GM18951 (cell line): Measurements from ENCODE around the gene USP32.
"Not testable (repeated sequence)": the region's sequence is repeated elsewhere in the genome, so short reads cannot be mapped to it uniquely, and the experiment has no call there.

Experiments used
- POLR2A ChIP-seq: IDR thresholded peaks from 4 replicates; pipeline ENCODE4 v1.6.1; 2011; ENCODE audit warnings: mild to moderate bottlenecking; ENCODE audit not compliant: insufficient read length, insufficient read depth; ENCODE audit errors: extremely low read depth
- in situ Hi-C: fragments of 300-500 bp; cut with MboI; formaldehyde crosslinking; loops from one replicate; pipeline ENCODE4 v1.12.0; 2022; ENCODE audit warnings: low sequenced_read_pairs, mixed read lengths, inconsistent platforms; ENCODE audit not compliant: unreplicated experiment

The USP32 gene

DNA sequence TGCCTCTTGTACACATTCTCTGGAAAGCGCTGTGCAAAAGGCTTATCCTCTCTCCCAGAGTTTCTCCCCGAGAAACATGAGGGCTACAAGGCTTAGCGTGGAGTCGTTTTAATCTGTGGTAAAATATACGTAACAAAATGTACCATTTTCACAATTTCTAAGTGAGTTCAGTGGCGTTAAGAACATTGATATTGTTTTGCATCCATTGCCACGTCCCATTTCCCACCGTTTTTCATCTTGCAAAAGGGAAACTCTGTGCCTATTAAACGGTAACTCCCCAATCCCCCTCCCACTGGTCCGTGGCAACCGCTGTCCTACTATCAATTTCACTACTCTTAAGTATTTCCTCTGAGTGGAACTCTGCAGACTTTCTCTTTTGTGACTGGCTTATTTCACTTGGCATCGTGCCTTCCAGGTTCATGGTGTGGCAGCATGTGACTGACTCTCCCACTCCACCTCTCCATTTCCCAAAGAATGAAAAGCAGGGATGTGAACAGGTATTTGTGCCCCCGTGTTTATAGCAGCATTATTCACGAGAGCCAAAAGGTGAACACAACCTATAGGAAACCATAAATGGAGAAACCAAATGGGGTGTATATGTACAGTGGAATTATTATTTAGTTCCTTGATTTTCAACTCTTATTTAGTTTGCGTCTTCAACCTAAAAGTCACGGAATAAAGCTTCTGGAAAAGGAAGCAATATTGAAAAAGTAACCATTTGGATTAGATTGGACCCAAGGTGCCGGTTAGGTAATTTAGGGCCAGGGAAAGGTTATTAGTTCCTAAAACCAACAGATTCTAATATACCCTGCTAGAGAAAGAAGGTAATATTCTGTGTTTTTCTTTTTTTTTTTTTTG is 1.1 kb upstream of the USP32 start:
- TF ChIP-seq POLR2A, result no peak
- in situ Hi-C loops, result no loop called here

GRCh38 chr17:60391471-60392041 is 377 bp downstream of the USP32 start:
- TF ChIP-seq POLR2A, result no peak
- in situ Hi-C loops, result no loop called here

DNA sequence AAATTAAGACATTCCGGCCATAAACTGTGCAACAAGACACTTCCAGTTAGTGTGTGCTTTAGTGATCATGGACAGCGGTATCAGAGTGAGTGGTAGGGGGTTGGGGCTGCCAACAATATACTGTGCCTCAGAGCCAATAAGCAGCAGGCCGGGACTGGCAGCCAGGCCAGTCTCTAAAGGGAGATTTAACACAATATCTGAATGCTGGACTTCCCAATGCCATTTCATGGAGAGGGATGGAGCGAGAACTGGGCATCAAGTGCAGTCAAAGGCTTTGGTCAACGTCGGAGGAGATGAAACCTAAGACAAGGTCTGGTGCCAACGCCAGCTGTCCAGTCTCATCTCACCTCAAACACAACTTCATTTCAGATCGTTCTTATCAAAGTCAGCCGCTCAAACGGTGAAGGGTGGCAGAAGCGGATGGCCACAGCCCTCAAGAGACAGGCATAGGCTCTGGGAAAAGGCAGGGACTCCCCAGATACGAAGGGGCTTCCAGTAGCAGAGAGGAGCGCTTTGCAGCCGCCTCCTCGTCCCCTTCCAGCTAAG is 935 bp downstream of the USP32 start:
- in situ Hi-C loops, result no loop called here
- TF ChIP-seq POLR2A, result no peak

DNA sequence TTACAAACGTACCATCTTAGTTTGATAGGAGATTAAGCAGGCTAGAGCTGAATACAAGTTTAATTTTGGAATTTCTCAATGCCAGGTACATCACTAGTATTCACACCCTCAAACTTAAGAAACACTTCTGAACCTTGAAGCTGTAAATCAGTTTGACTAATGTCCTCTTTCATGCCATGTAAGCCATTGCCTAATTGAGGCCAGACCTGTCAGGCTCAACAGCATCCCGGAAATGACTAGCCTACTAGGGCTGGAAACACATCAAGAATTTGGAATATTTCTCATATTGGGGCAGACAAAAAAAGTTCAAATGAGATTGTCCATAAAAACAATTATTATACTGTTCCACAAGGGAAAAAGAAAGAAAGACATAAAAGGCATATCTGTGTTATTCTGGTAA is 1.7 kb downstream of the USP32 start:
- TF ChIP-seq POLR2A, result no peak
- in situ Hi-C loops, result no loop called here

- TF ChIP-seq POLR2A, result no peak
- in situ Hi-C loops, result no loop called here
Observed at GRCh38 chr17:60388742-60389141, 3.2 kb downstream of the USP32 start.

DNA sequence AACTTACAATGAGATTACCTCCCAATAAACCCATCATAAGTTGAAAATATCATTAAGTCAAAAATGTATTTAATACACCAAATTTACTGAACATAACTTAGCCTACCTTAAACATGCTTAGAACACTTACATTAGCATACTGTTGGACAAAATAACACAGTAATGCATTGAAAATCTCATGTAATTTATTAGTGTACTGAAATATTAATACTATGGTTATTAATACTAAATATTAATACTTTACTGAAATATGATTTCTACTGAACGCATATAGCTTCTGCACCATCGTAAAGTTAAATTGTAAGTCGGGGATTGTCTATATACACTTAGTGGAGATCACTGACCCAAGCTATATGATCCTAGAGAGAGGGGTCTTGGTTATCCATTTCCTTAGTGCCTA is 4.3 kb downstream of the USP32 start:
- TF ChIP-seq POLR2A, result no peak
- in situ Hi-C loops, result no loop called here

DNA sequence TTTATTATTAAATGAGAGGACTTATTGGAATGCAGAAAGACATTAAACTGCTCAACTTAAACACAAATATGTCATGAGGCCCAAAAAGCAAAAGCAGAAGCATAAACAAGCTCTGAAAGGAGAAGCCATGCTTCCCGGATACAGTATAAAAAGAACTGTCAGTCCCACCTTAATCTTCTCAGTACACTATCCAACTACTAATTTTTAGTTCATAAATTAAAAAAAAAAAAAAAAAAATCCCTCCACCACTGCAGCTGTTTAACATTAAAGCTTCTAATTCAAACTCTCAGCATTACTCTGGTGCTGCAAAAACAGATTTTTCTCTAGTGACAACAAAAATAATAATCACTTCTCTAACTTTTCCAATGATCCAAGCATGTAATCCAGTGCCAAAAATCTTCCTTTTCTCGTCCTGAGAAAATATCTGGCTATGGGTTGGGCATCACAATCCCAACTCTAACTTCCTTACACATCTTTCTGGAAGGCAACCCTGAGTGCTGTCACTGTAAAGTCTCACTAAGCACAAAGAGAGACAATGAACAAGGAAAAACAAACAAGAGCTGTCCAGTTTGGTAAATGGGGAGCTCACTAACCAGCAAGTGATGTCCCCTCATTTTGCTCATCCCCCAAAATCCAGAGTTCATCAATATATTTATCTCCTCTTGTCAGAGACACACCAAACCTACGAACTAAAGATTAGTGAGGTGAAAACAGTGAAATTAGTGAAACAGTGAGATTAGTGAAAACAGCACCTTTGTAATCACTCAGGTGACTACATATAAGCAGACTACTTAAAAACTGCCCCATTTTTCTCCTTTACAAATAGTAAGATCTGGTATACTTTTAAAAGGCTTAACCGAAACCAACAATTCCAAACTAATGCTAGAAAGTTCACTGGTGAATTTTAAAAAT is 5.5 kb downstream of the USP32 start:
- no peak for TF ChIP-seq POLR2A
- in situ Hi-C loops, result no loop called here

DNA sequence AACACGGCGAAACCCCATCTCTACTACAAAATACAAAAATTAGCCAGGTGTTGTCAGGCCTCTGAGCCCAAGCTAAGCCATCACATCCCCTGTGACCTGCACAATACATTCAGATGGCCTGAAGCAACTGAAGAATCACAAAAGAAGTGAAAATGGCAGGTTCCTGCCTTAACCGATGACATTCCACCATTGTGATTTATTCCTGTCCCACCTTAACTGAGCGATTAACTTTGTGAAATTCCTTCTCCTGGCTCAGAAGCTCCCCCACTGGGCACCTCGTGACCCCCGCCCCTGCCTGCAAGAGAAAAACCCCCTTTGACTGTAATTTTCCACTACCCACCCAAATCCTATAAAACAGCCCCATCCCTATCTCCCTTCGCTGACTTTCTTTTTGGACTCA is 7.0 kb downstream of the USP32 start:
- in situ Hi-C loops, result not testable (repeated sequence)

GRCh38 chr17:60383379-60383778 is 8.6 kb downstream of the USP32 start:
- TF ChIP-seq POLR2A, result no peak

GRCh38 chr17:60381958-60382357 is 10.0 kb downstream of the USP32 start:
- in situ Hi-C loops, result no loop called here
- TF ChIP-seq POLR2A, result no peak

More at GRCh38 chr17:60383379-60383778, 8.6 kb downstream of the USP32 start:
- in situ Hi-C loops, result no loop called here

GRCh38 chr17:60379461-60379860 is 12.5 kb downstream of the USP32 start:
- in situ Hi-C loops, result not testable (repeated sequence)

GRCh38 chr17:60378187-60378586 is 13.7 kb downstream of the USP32 start:
- in situ Hi-C loops, result not testable (repeated sequence)

DNA sequence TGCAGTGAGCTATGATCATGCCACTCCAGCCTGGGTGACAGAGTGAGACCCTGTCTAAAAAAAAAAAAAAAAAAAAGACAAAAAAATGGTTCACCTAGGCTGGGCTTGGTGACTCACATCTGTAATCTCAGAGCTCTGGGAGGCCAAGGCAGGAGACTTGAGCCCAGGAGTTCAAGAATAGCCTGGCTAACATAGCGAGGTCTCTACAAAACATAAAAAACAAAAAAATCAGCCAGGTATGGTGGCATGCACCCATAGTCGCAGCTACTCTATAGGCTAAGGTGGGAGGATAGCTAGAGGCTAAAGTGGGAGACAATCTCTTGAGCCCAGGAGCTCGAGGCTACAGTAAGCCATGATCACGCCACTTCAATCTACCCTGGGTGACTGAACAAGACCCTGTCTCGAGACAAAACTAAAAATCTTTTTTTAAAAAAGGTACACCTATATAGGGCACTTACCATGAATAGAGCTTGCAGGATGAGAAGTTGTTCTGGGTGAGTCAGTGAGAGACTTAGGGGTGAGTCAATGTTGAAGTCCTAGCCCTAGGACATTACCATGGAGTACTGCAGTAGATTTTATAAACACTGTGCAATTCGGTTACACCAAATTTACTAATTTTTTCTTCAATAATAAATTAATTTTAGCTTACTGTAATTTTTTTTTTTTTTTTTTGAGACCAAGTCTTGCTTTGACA is 19.0 kb downstream of the USP32 start:
- TF ChIP-seq POLR2A, result no peak
- in situ Hi-C loops, result no loop called here
